Measurements from ENCODE around the gene METTL26.

METTL26 gene

GRCh38 chr16:593807-594206, 42.3 kb downstream of the METTL26 start:
- no peak for DNase-seq

GRCh38 chr16:593406-593805, 42.7 kb downstream of the METTL26 start:
- DNase-seq = peak; percentile 61

- DNase-seq = peak; percentile 84
Measured at GRCh38 chr16:592518-593306, 43.4 kb downstream of the METTL26 start.

GRCh38 chr16:591892-592517, 44.1 kb downstream of the METTL26 start:
- DNase-seq = no peak

- DNase-seq = no peak
Measured at GRCh38 chr16:591231-591630, 44.9 kb downstream of the METTL26 start.

GRCh38 chr16:590815-591200, 45.3 kb downstream of the METTL26 start:
- DNase-seq = no peak

GRCh38 chr16:590188-590814, 45.8 kb downstream of the METTL26 start:
- no peak for DNase-seq

- DNase-seq = peak; percentile 91
Measured at GRCh38 chr16:589658-590187, 46.4 kb downstream of the METTL26 start, which contains the start of gene RAB40C. TSS of gene RAB40C (plus strand) at chr16:590066. CDS start at chr16:590292, 226 bp downstream.

GRCh38 chr16:588889-589657, 47.0 kb downstream of the METTL26 start:
- peak; percentile 71 for DNase-seq

- DNase-seq = no peak
Measured at GRCh38 chr16:588639-588888, 47.5 kb downstream of the METTL26 start.

GRCh38 chr16:586645-587590, 49.2 kb downstream of the METTL26 start:
- no peak for DNase-seq

- DNase-seq = no peak
Measured at GRCh38 chr16:586047-586644, 50.0 kb downstream of the METTL26 start.

- no peak for DNase-seq
Measured at GRCh38 chr16:585351-585750, 50.8 kb downstream of the METTL26 start.

All from NCI-H510A (cell line).